ENCODE results near the gene PRR19.
"Not testable (repeated sequence)": the region's sequence is repeated elsewhere in the genome, so short reads cannot be mapped to it uniquely, and the experiment has no call there.

PRR19 gene

DNA sequence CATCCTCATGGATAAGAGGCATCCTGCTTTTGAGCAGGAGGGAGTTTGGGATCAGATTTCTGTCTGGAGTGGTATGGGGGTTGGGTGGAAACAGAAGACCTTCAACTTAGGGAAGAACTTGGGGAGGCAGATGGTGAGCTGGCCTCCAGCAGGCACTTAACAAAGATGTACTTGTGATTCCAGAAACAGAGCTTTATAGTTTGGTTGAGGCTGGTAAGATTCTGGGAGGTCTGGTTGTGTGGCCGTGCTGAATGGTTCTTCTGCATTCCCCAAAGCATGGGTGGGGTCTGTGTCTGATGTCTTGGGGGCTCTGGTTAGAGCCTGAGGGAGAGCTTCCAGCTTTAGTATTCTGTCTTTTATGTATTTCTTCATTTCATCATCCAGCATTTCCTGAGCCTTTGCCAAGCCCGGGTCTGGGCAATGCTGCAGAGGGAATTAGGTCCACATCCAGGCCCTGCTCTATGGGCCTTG lies 28.3 kb downstream of the PRR19 start:
- Mint-ChIP-seq H3K27ac (peak overlapping the region; percentile 29 to 63 (median 46)), H3K27me3 (ENCODE audit: low read depth) (peaks cover 9% of the 10 kb centered on the region), H3K9me3 (no peaks in the 10 kb centered on the region), H3K36me3 (ENCODE audit: low read depth) (no peaks in the 10 kb centered on the region), H3K4me1 (peaks cover 41% of the 10 kb centered on the region), H3K4me3 (peak overlapping the region in 1 of 3 experiments; percentile 41)
- TF ChIP-seq, protein P1, sequence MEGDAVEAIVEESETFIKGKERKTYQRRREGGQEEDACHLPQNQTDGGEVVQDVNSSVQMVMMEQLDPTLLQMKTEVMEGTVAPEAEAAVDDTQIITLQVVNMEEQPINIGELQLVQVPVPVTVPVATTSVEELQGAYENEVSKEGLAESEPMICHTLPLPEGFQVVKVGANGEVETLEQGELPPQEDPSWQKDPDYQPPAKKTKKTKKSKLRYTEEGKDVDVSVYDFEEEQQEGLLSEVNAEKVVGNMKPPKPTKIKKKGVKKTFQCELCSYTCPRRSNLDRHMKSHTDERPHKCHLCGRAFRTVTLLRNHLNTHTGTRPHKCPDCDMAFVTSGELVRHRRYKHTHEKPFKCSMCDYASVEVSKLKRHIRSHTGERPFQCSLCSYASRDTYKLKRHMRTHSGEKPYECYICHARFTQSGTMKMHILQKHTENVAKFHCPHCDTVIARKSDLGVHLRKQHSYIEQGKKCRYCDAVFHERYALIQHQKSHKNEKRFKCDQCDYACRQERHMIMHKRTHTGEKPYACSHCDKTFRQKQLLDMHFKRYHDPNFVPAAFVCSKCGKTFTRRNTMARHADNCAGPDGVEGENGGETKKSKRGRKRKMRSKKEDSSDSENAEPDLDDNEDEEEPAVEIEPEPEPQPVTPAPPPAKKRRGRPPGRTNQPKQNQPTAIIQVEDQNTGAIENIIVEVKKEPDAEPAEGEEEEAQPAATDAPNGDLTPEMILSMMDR (IDR thresholded peaks at IDR 0.05; ENCODE audit: unreplicated experiment in 3 of 3), result no peak

DNA sequence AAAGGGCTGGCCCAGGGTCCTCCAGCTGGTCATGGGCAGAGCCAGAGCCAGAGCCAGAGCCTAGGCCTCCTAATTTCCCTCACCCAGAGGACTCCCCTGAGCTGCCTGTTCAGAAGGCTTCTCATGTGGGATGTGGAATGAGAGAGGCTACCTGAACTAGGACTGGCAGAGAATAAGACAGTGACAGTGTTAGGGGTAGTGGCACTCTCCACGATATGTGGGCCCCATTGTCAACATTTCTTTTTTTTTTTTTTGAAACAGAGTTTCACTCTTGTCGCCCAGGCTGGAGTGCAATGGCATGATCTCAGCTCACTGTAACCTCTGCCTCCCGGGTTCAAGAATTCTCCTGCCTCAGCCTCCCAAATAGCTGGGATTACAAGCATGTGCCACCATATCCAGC lies 29.4 kb downstream of the PRR19 start:
- H3K36me3 Mint-ChIP-seq (ENCODE audit: low read depth); H3K4me3 Mint-ChIP-seq; H3K9me3 Mint-ChIP-seq; H3K27me3 Mint-ChIP-seq (ENCODE audit: low read depth); H3K27ac Mint-ChIP-seq: not testable (repeated sequence)
- H3K4me1 Mint-ChIP-seq, result peaks cover 40% of the 10 kb centered on the region

DNA sequence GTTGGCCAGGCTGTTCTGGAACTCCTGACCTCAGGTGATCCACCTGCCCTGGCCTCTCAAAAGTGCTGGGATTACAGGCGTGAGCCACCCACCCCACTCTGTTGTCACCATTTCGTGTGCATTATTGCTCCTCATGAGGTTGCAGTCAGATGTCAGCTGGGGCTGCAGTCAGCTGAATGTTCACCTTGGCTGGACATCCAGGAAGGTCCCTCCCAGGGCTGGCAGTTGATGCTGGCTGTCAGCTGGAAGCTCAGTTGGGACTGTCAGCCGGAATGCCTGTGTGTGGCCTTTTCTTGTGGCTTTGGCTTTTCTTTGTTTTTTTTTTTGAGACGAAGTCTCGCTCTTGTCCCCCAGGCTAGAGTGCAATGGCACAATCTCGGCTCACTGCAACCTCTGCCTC lies 30.1 kb downstream of the PRR19 start:
- no peaks in the 10 kb centered on the region for H3K36me3 Mint-ChIP-seq (ENCODE audit: low read depth)
- peaks cover 4% of the 10 kb centered on the region for H3K27me3 Mint-ChIP-seq (ENCODE audit: low read depth)
- no peak overlapping the region for H3K27ac Mint-ChIP-seq
- H3K4me1 Mint-ChIP-seq, result peaks cover 34% of the 10 kb centered on the region
- no peak overlapping the region for H3K4me3 Mint-ChIP-seq
- TF ChIP-seq, protein P1 (IDR thresholded peaks at IDR 0.05; ENCODE audit: unreplicated experiment in 3 of 3), result no peak
- no peaks in the 10 kb centered on the region for H3K9me3 Mint-ChIP-seq

DNA sequence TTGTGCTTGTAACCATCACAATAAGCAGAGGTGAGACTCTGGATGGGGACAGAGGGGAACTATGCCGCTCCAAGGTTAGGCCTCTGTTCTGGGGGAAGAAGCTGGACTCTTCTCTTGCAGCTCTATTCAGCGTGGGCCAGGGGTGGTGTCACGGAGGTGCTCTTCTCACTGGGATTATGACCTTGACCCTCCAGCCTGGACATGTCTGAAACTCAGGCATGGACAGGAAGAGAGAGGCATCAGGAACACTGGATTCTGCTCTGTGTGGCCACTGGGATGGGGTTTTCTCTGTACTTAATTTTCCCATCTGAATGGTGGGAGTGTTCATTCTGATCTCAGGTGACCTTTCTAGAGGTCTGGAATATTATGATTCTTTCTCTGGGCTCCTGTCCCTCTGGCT lies 31.1 kb downstream of the PRR19 start:
- peaks cover 4% of the 10 kb centered on the region for H3K27me3 Mint-ChIP-seq (ENCODE audit: low read depth)
- no peaks in the 10 kb centered on the region for H3K9me3 Mint-ChIP-seq
- H3K4me3 Mint-ChIP-seq, result no peak overlapping the region
- TF ChIP-seq, protein P1 (IDR thresholded peaks at IDR 0.05; ENCODE audit: unreplicated experiment in 3 of 3), result no peak
- H3K36me3 Mint-ChIP-seq (ENCODE audit: low read depth), result peaks cover 3% of the 10 kb centered on the region
- H3K27ac Mint-ChIP-seq, result no peak overlapping the region
- peaks cover 25% of the 10 kb centered on the region for H3K4me1 Mint-ChIP-seq

DNA sequence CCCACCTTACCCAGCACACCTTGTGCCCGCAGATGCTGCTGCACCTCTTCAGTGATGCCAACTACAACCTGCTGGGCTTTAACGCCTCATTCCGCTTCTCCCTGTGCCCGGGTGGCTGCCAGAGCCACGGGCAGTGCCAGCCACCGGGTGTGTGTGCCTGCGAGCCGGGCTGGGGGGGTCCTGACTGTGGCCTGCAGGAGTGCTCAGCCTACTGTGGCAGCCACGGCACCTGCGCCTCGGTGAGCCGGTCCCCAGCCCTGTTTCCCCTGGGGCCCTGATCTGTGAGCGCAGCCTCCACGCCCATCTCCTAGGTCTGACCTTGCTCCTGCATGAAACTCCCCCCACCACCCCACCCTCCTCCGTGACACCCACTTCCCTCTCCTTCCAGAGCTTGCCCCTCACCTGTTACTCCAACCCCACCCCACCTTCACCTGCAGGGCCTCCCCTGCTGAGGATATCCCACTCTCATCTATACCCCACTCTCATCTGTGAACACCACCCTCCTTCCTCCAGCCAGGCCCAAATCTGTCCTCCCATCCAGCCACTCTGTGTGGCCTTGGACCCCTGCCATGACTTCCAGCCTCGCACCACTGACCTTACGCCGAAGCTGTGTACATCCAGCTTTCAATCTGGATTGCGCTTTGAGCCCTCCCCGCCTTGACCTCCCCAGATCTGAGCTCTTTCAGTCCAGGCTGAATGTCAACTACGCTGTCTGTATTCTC lies 32.2 kb downstream of the PRR19 start:
- no peak overlapping the region for H3K4me3 Mint-ChIP-seq
- TF ChIP-seq, protein P1 (IDR thresholded peaks at IDR 0.05; ENCODE audit: unreplicated experiment in 3 of 3), result no peak
- H3K27me3 Mint-ChIP-seq (ENCODE audit: low read depth), result peaks cover 4% of the 10 kb centered on the region
- H3K4me1 Mint-ChIP-seq, result peaks cover 14% of the 10 kb centered on the region
- no peak overlapping the region for H3K27ac Mint-ChIP-seq
- H3K9me3 Mint-ChIP-seq, result no peaks in the 10 kb centered on the region
- H3K36me3 Mint-ChIP-seq (ENCODE audit: low read depth), result peaks cover 10% of the 10 kb centered on the region

DNA sequence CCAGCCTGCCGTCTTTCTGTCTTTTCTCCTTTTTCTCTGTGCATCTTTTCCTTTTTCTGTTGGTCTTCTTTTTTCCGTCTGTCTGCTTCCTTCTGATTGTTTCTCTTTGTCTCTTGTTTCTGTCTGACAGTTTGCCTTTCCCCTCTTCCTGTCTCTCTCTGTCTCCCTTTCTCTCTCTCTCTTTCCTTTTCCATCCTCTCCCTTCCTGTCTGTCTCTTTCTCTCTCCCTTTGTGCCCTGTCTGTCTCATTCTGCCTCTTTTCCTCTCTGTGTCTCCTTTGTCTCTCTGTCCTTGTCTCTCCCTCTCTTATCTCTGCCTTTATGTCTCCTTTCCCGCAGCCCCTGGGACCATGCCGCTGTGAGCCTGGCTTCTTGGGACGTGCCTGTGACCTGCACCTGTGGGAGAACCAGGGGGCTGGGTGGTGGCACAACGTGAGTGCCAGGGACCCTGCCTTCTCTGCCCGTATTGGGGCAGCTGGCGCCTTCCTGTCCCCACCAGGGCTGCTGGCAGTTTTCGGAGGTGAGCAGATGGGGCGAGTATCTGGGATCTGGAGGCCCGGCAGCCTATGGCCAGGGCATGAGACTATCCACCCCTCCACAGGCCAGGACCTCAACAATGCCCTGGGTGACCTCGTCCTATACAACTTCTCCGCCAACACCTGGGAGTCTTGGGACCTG lies 32.9 kb downstream of the PRR19 start:
- Mint-ChIP-seq H3K36me3 (ENCODE audit: low read depth) (peaks cover 15% of the 10 kb centered on the region), H3K27me3 (ENCODE audit: low read depth) (peaks cover 4% of the 10 kb centered on the region), H3K27ac (no peak overlapping the region), H3K9me3 (no peaks in the 10 kb centered on the region), H3K4me3 (no peak overlapping the region), H3K4me1 (peaks cover 9% of the 10 kb centered on the region)
- TF ChIP-seq, protein P1 (IDR thresholded peaks at IDR 0.05; ENCODE audit: unreplicated experiment in 3 of 3), result no peak
